GM13977 (cell line): ENCODE results near the gene GNG7.
"Not testable (repeated sequence)": the region's sequence is repeated elsewhere in the genome, so short reads cannot be mapped to it uniquely, and the experiment has no call there.

ENCODE experiments used
- DNase-seq: peaks from one replicate; pipeline ENCODE4 v3.0.0; 2012; ENCODE audit warnings: low spot score
- CTCF ChIP-seq: IDR thresholded peaks from 2 replicates; pipeline ENCODE4 v1.5.1; 2012; ENCODE audit warnings: mild to moderate bottlenecking, control low read depth; ENCODE audit not compliant: insufficient read depth; ENCODE audit errors: extremely low read depth, missing control alignments
- in situ Hi-C: fragments of 300-500 bp; cut with MboI; formaldehyde crosslinking; loops from one replicate; pipeline ENCODE4 v1.12.0; 2022; ENCODE audit warnings: low sequenced_read_pairs, low pct_unique_long_range_greater_than_20kb, mixed read lengths, inconsistent platforms; ENCODE audit not compliant: unreplicated experiment

GNG7 gene

GRCh38 chr19:2495651-2496316, 206.7 kb downstream of the GNG7 start:
- in situ Hi-C loops, result no loop called here
- TF ChIP-seq CTCF, result no peak
- no peak for DNase-seq

GRCh38 chr19:2495130-2495641, 207.3 kb downstream of the GNG7 start:
- in situ Hi-C loops, result no loop called here
- TF ChIP-seq CTCF, result no peak
- DNase-seq, result no peak

GRCh38 chr19:2494447-2495129, 207.9 kb downstream of the GNG7 start:
- DNase-seq, result peak; percentile 90
- in situ Hi-C loops, result no loop called here
- no peak for TF ChIP-seq CTCF

GRCh38 chr19:2494084-2494446, 208.4 kb downstream of the GNG7 start:
- in situ Hi-C loops, result no loop called here
- DNase-seq, result peak; percentile 26
- no peak for TF ChIP-seq CTCF

GRCh38 chr19:2493448-2493847, 209.0 kb downstream of the GNG7 start:
- DNase-seq, in situ Hi-C loops: not testable (repeated sequence)

GRCh38 chr19:2492870-2493269, 209.6 kb downstream of the GNG7 start:
- DNase-seq, result no peak
- in situ Hi-C loops, result no loop called here
- no peak for TF ChIP-seq CTCF

GRCh38 chr19:2491130-2491801, 211.2 kb downstream of the GNG7 start:
- no peak for DNase-seq
- TF ChIP-seq CTCF, result no peak
- in situ Hi-C loops, result no loop called here
